SK-N-SH treated with all-trans-retinoic acid at 6 μM for 48 hours (cell line): ENCODE data around the gene ARFIP1.

Source experiments
- ARNTL ChIP-seq: fragments of 450-650 bp; formaldehyde crosslinking; IDR thresholded peaks from 2 replicates; pipeline ENCODE4 v1.5.0; 2020; ENCODE audit warnings: low read depth, mild to moderate bottlenecking, moderate library complexity, borderline replicate concordance
- CSDC2 ChIP-seq: fragments of 250-450 bp; sonication (Bioruptor Pico); IDR thresholded peaks from 2 replicates; pipeline ENCODE4 v1.5.0; 2020; ENCODE audit warnings: mild to moderate bottlenecking, moderate library complexity
- OSR1 ChIP-seq: fragments of 250-450 bp; sonication (Bioruptor Pico); IDR thresholded peaks from 2 replicates; pipeline ENCODE4 v1.8.0; 2022; ENCODE audit warnings: moderate library complexity, mild to moderate bottlenecking, inconsistent platforms
- TOX ChIP-seq: fragments of 250-450 bp; sonication (Bioruptor Pico); IDR thresholded peaks from 2 replicates; pipeline ENCODE4 v1.8.0; 2021; ENCODE audit warnings: mild to moderate bottlenecking, moderate library complexity, borderline replicate concordance
- ZFP3 ChIP-seq: fragments of 250-450 bp; sonication (Bioruptor Pico); IDR thresholded peaks from 2 replicates; pipeline ENCODE4 v1.5.0; 2020; ENCODE audit warnings: mild to moderate bottlenecking, moderate library complexity

GRCh38 chr4:152885185-152885584, 105.4 kb downstream of the ARFIP1 start:
- TF ChIP-seq CSDC2 (CRISPR knock-in tag) (no peak), ARNTL (CRISPR knock-in tag) (no peak), OSR1 (CRISPR knock-in tag) (no peak), ZFP3 (CRISPR knock-in tag) (no peak), TOX (no peak)
